ENCODE results near the gene BOC.

Gene BOC

GRCh38 chr3:113174304-113174703 lies 37.1 kb upstream of the BOC start:
- Mint-ChIP-seq H3K27ac (peak overlapping the region in 1 of 3 experiments; percentile 46), H3K9me3 (no peaks in the 10 kb centered on the region), H3K4me1 (peaks cover 8% of the 10 kb centered on the region), H3K36me3 (ENCODE audit: low read depth) (no peaks in the 10 kb centered on the region), H3K4me3 (no peak overlapping the region), H3K27me3 (ENCODE audit: low read depth) (peaks cover 10% of the 10 kb centered on the region)
- no peak for TF ChIP-seq CTCF (IDR thresholded peaks at IDR 0.05; ENCODE audit: unreplicated experiment in 3 of 3)

- H3K36me3 Mint-ChIP-seq (ENCODE audit: low read depth): no peaks in the 10 kb centered on the region
- H3K4me1 Mint-ChIP-seq: peaks cover 8% of the 10 kb centered on the region
- H3K27me3 Mint-ChIP-seq (ENCODE audit: low read depth): peaks cover 9% of the 10 kb centered on the region
- no peaks in the 10 kb centered on the region for H3K9me3 Mint-ChIP-seq
- H3K27ac Mint-ChIP-seq: peak overlapping the region; percentile 9 to 46 (median 12)
- H3K4me3 Mint-ChIP-seq: no peak overlapping the region
- TF ChIP-seq CTCF (IDR thresholded peaks at IDR 0.05; ENCODE audit: unreplicated experiment in 3 of 3): no peak
Observed at GRCh38 chr3:113174801-113175485, 36.4 kb upstream of the BOC start.

- Mint-ChIP-seq H3K4me3 (no peak overlapping the region), H3K27me3 (ENCODE audit: low read depth) (no peaks in the 10 kb centered on the region), H3K27ac (no peak overlapping the region), H3K4me1 (peaks cover 8% of the 10 kb centered on the region), H3K9me3 (no peaks in the 10 kb centered on the region), H3K36me3 (ENCODE audit: low read depth) (no peaks in the 10 kb centered on the region)
- no peak for TF ChIP-seq CTCF (IDR thresholded peaks at IDR 0.05; ENCODE audit: unreplicated experiment in 3 of 3)
Observed at GRCh38 chr3:113177526-113177925, 33.8 kb upstream of the BOC start.

- Mint-ChIP-seq H3K4me3 (no peak overlapping the region), H3K27ac (no peak overlapping the region), H3K27me3 (ENCODE audit: low read depth) (no peaks in the 10 kb centered on the region), H3K36me3 (ENCODE audit: low read depth) (no peaks in the 10 kb centered on the region), H3K4me1 (peaks cover 8% of the 10 kb centered on the region), H3K9me3 (no peaks in the 10 kb centered on the region)
- no peak for TF ChIP-seq CTCF (IDR thresholded peaks at IDR 0.05; ENCODE audit: unreplicated experiment in 3 of 3)
Observed at GRCh38 chr3:113179235-113179824, 32.0 kb upstream of the BOC start.

- Mint-ChIP-seq H3K27me3 (ENCODE audit: low read depth) (no peaks in the 10 kb centered on the region), H3K27ac (no peak overlapping the region), H3K9me3 (peaks cover 14% of the 10 kb centered on the region), H3K4me3 (no peak overlapping the region), H3K36me3 (ENCODE audit: low read depth) (peaks cover 4% of the 10 kb centered on the region), H3K4me1 (no peaks in the 10 kb centered on the region)
- TF ChIP-seq CTCF (IDR thresholded peaks at IDR 0.05; ENCODE audit: unreplicated experiment in 3 of 3): no peak
Observed at GRCh38 chr3:113183748-113184661, 27.4 kb upstream of the BOC start.
